Activated CD4-positive, alpha-beta T cell treated with anti-CD3 and anti-CD28 coated beads for 48 hours (primary cell): ENCODE results near the gene TMEM123.

ENCODE experiments used
- DNase-seq: peaks from one replicate; pipeline ENCODE4 v3.0.0-alpha.2; 2020

The TMEM123 gene

DNA sequence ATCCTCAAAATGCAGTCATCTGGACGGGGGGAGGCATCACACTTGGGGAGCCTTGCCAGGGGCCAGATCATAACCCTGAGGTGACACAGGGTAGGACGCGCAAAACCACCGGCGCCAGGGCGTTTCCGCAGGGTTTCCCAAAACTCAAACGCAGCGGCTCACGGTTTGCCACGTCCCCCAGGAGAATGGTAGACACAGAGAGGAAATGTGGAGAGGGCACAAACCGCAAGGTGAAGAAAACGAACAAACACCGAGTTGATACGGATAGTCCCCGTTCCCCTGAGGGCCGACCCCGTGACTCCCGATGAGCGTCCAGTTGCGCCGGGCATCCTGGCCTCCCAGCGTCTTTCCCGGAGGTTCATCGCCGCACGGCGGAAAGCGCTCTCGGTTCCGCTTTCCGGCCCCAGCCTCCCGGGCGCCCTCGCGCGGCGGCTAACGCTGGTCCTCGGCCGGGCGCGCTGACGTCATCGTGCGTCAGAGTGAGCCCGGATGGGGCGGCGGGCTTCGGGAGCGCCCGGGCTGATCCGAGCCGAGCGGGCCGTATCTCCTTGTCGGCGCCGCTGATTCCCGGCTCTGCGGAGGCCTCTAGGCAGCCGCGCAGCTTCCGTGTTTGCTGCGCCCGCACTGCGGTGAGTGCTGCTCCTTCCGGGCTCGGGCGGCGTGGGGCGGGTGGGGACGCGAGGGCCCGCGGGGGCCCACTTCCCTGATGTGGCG is 105.7 kb downstream of the TMEM123 start, which contains the start of gene BIRC2:
TSS of gene BIRC2 (plus strand) at position 467 of the 714 bp plus-strand sequence. CDS start 2,641 bp downstream, outside the sequence.
- DNase-seq = peak; percentile 97

DNA sequence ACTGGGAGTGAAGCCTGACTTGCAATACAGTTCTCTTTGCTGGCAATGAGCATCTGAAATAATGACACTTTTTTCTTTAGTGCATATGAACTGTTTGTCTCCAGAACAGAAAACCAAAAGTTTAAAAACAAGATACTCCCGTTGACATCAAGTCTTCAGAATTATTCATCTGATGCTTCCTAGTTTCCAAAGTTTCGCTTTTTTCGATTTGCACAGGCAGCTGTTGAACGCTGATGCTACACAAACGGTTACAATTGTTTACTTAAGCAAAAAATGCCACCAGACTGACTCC is 106.2 kb downstream of the TMEM123 start:
- no peak for DNase-seq
